Suprapubic skin (tissue), 3 donors: ENCODE measurements around the gene OGDHL.

Experiments used
- CTCF ChIP-seq, 2 donors: fragments of 200-600 bp in 1 of 2; fragments of 450-650 bp in 1 of 2; sonication (generic) in 1 of 2; IDR thresholded peaks; one replicate each; pipeline ENCODE4 v1.5.1; 2016 to 2019; ENCODE audit warnings: antibody characterized with exemption in 2 of 2, mild to moderate bottlenecking in 1 of 2, moderate library complexity in 1 of 2
- POLR2A ChIP-seq, 2 donors: fragments of 450-650 bp; IDR thresholded peaks; one replicate each; pipeline ENCODE4 v1.6.1; 2017; ENCODE audit warnings: antibody characterized with exemption in 2 of 2, mild to moderate bottlenecking in 2 of 2, moderate library complexity in 2 of 2

DNA sequence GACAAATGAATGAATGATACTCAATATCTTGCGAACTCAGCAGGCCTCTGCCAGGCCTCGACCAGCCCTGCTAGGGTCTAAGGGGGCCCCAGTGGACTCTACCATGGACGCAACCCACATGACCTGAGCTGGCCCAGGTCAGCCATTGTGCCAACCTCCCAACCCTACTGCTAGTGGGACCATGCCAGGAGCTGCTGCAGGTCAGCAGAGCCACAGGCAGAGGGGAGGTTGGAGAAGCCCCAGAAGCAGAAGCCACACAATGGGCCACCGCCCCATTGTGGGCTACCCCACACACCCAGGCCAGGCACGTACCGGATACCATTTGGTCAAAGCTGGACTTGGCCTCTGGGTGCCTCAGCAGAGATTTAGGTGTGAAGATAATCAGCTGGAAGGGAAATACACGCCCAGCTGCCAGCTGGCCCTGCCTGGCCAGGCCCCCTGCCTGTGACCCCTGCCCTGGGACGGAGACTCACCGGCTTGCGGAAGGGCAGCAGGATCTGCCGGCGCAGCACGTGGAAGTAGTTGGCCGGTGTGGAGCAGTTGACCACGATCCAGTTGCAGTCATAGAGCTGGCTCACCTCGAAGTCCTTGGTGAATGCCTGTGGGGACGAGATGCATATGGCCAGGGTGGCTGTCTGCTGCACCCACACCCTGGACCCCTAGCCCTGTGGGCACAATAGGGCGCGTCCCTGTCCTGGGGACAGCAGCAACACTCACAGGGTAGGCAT, 24.5 kb downstream of the OGDHL start:
- no peak for TF ChIP-seq POLR2A (IDR thresholded peaks at IDR 0.05)
- TF ChIP-seq CTCF (IDR thresholded peaks at IDR 0.05) = no peak
